GM18499 (cell line): Measurements from ENCODE around the gene SNX14.

Experiments used
- ATAC-seq: cut with Tn5 transposase; IDR thresholded peaks from one replicate; pipeline ENCODE4 v1.9.1; 2021; ENCODE audit warnings: moderate number of reproducible peaks; ENCODE audit not compliant: insufficient read depth, unreplicated experiment

The SNX14 gene

DNA sequence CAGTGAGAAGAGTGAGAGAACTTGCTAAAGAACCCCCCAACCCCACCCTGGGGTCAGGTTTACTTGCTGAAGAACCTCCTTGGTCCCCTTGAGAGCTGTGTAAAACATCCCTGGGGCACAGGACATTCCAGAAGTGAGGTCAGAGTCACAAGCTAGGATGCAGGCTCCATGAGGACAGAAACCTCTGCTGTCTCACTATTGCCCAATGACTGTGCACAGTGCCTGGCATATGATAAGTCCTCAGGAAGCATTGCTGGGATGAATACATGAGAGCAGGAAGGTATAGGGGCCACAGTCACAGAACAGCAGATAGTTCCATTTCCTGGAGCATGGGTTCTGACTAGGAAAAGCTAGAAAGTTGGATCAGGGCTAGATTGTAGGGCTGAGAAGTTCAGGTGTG, 125.3 kb downstream of the SNX14 start:
- no peak for ATAC-seq

DNA sequence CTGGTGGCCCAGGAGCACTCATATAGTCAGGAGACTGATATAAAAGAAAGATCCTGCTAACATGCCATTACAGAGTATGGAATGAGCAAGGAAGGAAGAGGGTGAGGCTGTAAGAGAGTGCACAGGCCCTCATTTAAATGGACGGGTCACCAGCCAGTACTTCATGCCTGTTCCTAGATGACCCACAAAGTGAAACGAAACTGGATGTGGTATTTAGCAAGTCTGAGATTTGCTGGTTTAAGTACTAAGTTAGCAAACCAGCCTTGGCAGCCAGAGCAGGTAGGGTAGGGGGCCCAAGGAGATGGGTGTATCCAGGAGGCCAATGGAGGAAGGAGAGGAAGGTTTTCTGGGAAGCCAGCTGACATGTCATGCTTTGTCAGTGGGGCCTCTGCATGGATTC, 127.9 kb downstream of the SNX14 start:
- ATAC-seq = peak; percentile 30

DNA sequence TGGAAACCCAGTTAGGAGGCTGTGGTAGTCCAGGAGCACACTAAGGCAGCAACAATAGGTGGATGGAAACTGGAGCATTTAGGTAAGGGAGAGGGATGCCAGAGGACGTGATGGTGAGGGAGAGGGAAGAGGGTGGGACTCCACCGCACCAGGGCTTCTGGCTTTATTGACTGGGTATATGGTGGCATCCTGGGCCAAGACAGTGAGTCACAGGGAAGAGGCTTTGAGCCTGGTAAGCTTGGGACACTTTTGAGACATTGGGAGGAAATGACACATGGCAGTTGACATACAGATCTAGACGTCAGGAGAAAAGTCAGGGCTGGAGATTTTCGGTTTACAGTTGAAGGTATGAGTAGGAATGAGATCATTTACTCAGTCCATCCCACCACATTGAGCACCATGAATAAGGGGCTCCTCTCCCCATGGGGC, 128.9 kb downstream of the SNX14 start:
- ATAC-seq = no peak

DNA sequence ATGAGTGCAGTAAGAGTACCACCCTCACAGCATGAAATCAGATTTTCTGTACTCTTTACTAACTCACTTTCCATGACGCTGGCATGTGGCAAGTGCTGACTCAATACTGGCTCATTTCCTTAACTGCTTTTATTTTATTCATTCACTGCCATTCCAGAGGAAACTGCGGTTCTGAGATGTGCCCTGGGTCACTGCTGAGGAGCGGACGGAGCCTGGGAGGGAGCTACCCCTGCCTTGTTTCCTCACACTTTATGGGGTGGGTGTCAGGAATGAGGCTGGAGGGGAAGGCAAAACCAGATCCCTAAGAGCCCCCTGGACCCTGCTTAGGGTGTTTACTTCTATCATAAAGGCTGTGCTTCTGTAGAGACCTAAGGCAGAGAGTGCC, 129.4 kb downstream of the SNX14 start:
- no peak for ATAC-seq

DNA sequence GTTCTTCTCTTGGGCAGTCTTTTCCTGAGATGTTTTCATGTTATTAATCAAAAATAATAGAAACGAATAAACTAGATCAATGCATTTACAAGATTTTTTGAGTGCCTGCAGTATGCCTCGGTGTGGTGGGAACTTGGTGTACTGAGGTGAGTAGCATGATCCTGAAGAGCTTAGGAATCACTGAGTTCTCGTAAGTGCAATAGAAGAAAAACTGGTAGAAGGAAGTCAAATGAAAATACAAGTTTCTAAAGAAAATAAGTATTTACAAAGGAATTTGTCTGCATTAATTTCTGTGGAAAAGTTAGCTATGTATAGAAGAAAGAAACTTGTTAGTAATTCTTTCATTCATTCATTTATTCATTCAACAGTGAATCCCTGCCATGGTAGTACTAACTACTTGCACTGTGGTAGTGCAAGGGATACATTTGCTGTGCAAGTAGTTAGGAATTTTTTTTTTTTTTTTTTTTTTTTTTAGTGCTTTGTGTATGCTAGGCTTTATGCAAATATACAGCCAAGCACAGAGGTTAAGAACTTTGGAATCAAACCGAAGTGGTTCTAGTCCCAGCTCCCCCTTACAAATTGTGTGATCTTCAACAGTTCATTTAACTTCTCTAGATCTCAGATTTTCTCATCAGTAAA, 129.9 kb downstream of the SNX14 start:
- no peak for ATAC-seq

DNA sequence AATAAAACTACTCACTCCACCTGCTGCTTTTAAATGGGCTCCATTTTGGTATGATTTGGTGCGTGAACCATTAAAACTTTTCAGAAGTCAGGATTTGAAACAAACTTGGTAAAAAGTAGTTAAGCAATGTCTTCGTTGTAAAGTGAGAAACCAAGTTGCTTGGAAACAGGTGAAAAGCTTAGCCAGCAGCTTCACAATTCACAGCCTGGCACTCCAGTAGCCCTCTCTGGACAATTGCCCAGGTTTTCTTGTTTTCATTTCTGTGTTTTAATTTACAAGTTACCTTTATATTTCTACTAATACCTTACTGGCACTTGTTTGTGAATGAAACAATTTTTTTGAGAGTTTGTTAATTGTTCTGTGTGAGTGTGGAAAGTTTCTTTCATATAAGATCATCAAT, 131.0 kb downstream of the SNX14 start:
- ATAC-seq = no peak

DNA sequence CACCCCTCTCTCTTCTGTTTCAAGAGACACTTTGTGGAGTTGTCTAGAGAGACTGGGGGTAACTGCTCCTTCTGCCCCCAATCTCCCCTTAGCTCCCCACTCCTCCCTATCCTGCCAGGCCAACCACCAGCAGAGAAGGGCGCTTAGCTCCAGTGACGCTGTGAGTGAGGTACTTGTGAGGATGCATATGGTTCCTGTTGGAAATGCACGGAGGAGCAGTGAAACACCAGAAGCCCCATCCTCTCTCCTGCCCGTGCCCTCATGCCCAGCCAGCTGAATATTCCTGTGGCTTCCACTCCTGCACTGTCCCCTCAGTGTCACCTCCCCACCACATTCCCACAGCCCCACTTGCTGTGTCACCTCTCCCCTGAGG, 131.9 kb downstream of the SNX14 start:
- ATAC-seq = no peak

DNA sequence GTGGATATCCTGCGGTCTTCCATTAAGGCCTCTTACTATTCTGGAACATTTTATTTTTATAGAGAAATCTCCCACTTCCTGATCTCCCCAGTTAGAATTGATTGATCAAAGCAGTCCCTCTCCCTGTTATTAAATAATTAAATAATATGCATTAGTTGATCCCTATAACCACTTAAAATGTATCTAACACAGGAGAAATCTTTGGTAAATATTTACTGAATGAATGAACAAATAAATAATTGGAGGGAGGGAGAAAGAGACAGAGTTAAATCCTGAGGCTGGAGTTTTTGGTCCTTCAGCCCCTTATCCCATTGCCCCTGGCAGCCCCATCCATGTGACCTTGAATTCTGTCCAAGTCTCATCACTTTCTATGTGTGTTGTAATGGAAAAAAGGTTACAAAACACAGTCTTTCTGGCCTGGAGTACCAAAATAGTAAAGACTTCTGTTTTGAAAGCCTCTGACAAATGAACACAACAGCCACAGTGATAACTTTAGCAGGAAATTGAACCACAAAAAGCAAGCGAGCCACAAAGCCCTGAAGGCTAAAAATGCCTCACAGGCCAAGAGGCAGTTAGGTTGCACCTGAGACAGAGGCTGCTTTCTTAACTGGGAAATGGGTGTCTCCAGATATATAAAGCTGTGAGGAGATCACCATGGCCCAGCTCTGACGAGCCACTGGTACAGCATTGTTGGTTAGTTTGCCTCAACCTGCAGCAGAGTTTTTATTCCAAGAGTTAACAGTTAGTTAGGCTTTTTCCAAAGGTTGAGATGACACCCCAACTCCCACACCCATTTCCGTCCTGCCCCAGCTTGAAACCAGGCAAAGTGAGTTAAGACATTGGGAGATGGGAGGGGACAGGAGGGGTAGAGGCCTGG, 132.5 kb downstream of the SNX14 start:
- peak; percentile 85 for ATAC-seq

DNA sequence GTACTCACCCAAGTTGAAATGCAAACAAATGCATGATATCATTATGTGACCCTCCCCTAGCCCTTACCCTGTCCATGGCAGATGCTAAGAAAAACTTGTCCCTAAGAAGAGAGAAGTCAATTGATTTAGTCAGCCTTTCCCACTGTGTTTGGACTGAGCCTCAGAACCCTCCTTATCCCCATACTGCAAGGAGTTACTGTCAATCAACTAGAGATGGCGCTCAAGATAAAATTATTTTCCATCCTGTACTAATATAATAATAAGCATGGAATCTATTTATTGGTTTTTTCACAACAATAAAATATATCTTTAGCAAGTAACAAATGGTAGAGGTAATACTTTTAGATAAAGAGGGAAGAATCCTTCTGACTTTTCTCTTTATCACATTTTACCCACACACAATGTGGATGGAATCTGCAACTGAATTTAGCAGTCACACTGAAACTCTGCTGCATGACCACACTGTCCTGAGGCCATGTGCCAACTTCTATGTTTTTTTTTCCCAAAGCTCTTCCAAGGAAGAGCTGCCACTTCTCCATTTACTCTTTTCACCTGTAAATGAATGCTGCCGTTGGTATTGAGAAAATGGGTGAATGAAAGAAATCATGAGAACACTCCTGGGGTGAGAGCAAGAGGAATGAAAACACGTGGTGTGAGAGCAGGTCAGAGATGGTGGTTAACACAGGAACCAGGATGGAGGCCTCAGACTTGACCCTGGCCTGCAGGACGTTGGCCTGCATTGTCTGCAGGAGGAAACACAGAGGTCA, 133.3 kb downstream of the SNX14 start:
- no peak for ATAC-seq

DNA sequence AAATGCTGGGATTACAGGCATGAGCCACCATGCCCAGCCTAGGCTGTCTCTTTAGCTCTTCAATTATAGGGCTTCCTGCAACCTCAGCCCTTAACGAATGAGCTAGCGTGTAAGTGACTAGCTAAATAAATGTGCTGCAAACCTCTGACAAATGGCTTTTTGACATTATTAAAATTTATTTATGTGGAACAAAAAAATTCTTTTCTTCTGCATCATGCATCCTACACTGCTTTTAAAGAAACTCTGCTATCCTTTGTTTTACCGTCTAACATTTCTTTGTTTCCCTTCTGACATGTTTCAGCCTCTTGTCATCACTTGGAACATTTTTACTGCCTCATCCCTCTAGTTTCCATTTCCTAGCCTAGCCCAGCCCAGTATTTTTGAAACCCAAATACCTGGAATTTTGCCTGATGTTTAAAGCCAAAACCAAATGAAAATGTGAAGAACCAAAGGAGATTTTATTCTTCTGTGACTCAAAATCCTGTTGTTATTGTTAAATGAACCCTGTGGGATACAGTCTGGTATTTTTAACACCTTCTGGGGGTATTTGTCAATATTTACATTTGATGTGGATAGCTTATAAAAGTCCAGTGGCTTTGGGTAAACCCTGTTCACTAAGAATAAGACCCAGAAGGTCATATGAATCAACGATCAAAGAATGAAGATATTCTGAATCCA, 134.3 kb downstream of the SNX14 start:
- no peak for ATAC-seq

DNA sequence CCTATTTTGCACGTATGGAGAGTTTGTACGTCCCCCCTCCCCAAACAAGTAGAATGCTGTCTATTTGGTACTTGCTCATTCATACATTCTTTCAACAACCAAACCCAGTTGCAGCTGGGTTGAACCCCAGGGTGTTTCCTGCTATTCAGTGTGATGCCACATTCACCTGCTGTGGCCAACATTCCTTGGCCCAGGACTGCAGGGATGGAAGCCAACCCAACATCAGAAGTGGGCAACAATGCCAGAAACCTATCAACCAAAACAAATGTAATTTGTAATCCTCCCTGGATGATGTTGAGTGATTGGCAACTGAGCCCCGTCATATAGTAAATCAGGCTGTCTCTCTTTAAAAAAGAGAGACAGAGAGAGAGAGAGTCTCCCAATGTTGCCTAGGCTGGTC, 134.9 kb downstream of the SNX14 start:
- ATAC-seq = no peak

DNA sequence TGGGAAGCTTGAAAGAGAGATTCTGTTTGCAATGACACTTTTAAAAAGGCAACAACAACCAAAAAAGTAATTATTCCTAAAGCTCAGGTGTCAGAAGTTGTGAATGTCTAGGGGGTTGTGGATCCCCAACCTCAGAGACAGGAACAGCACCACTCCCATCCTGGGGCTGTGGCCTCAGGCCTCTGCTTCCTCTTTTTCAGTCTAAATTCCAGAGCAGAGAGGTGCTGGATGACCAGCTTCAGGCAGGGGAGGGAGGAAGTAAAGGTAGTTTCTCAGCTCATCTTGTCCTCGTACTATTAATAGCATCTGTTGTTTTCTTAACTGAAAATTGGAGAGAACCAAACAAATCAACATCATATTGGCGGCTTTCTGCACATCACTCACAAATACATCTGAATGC, 135.5 kb downstream of the SNX14 start:
- no peak for ATAC-seq

DNA sequence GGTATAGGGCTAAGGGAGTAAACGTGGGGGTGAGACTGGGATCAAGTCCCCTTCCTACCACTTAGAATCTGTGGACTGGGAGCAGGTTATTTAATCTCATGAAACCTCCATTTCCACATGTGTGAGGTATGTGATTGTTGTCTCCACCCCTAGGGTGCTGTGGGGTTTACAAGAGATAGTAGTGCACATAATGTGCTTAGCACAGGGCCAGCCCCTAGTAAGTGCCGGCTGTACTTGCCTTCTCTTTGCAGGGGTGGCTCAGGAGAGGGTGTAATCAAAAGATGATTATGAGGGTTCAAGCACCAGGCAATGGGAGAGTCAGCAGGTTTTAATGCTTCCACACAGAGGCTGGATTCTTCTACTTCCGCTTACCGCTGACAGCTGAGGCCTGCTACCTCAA, 136.9 kb downstream of the SNX14 start:
- ATAC-seq = no peak
